Endothelial cell (in vitro differentiated cells): ENCODE data around the gene CADM1. TPM values are rescaled to one million over a fixed set of nuclear protein-coding genes. Genes with fewer than 3 reads are reported as not detected.

ENCODE experiments used
- DNase-seq: peaks from one replicate; pipeline ENCODE4 v3.0.0; 2021; ENCODE audit warnings: low spot score
- H3K27ac Mint-ChIP-seq: one replicate; pipeline ENCODE4 v1.8.0; 2021; ENCODE audit warnings: mixed read lengths, inconsistent platforms; ENCODE audit not compliant: unreplicated experiment
- H3K27me3 Mint-ChIP-seq: one replicate; pipeline ENCODE4 v1.8.0; 2021; ENCODE audit warnings: mild to moderate bottlenecking, moderate library complexity, mixed read lengths, inconsistent platforms; ENCODE audit not compliant: unreplicated experiment
- H3K36me3 Mint-ChIP-seq: one replicate; pipeline ENCODE4 v1.8.0; 2021; ENCODE audit warnings: mild to moderate bottlenecking, low read depth, mixed read lengths, inconsistent platforms; ENCODE audit not compliant: unreplicated experiment
- H3K4me1 Mint-ChIP-seq: one replicate; pipeline ENCODE4 v1.8.0; 2021; ENCODE audit warnings: mild to moderate bottlenecking, mixed read lengths, inconsistent platforms; ENCODE audit not compliant: unreplicated experiment
- H3K4me3 Mint-ChIP-seq: one replicate; pipeline ENCODE4 v1.8.0; 2021; ENCODE audit warnings: mild to moderate bottlenecking, mixed read lengths, inconsistent platforms; ENCODE audit not compliant: unreplicated experiment
- H3K9me3 Mint-ChIP-seq: one replicate; pipeline ENCODE4 v1.8.0; 2021; ENCODE audit warnings: mixed read lengths, inconsistent platforms; ENCODE audit not compliant: unreplicated experiment
- total RNA-seq: library from RNA; stranded (reverse); fragmentation: NEBNext Ultra II Directional; extraction: Animal tissue kit (Norgen Biotek cat#: 25700); gene quantifications from one replicate; pipeline ENCODE4 v1.2.1, GENCODE V29; 2021; ENCODE audit not compliant: unreplicated experiment
- TF ChIP-seq, protein P1 (sequence below): fragments of 200-600 bp; sonication (generic); IDR thresholded peaks from one replicate; pipeline ENCODE4 v1.5.0; 2021; ENCODE audit warnings: antibody characterized with exemption; ENCODE audit not compliant: unreplicated experiment

Gene CADM1
- total RNA-seq, 1 donor from 2014 or later = 65.5 TPM

DNA sequence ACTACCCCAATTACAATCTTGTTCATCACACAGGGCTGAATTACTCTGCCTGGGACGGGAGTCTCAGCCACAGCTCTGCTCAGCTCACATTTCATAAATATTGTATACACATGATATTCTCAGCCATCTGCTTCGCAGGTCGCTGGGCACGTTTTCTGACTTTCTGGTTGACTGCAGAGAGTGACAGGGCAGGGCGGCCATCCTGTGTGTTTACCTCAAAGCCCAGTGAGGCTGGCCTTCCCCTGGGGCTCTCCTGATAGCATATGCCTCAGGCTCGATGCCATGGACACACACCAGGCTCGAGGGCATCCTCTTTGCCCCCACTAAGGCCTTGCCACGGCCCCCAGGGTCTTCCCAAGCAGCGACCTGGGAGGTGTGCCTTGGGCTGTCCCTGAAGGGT is 345.0 kb downstream of the CADM1 start:
- no peaks in the 10 kb centered on the region for H3K4me1 Mint-ChIP-seq
- H3K4me3 Mint-ChIP-seq = no peak overlapping the region
- H3K36me3 Mint-ChIP-seq = no peaks in the 10 kb centered on the region
- no peaks in the 10 kb centered on the region for H3K9me3 Mint-ChIP-seq
- H3K27me3 Mint-ChIP-seq = peaks cover 2% of the 10 kb centered on the region
- DNase-seq = no peak
- TF ChIP-seq, protein P1, sequence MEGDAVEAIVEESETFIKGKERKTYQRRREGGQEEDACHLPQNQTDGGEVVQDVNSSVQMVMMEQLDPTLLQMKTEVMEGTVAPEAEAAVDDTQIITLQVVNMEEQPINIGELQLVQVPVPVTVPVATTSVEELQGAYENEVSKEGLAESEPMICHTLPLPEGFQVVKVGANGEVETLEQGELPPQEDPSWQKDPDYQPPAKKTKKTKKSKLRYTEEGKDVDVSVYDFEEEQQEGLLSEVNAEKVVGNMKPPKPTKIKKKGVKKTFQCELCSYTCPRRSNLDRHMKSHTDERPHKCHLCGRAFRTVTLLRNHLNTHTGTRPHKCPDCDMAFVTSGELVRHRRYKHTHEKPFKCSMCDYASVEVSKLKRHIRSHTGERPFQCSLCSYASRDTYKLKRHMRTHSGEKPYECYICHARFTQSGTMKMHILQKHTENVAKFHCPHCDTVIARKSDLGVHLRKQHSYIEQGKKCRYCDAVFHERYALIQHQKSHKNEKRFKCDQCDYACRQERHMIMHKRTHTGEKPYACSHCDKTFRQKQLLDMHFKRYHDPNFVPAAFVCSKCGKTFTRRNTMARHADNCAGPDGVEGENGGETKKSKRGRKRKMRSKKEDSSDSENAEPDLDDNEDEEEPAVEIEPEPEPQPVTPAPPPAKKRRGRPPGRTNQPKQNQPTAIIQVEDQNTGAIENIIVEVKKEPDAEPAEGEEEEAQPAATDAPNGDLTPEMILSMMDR = no peak
- H3K27ac Mint-ChIP-seq = no peak overlapping the region

DNA sequence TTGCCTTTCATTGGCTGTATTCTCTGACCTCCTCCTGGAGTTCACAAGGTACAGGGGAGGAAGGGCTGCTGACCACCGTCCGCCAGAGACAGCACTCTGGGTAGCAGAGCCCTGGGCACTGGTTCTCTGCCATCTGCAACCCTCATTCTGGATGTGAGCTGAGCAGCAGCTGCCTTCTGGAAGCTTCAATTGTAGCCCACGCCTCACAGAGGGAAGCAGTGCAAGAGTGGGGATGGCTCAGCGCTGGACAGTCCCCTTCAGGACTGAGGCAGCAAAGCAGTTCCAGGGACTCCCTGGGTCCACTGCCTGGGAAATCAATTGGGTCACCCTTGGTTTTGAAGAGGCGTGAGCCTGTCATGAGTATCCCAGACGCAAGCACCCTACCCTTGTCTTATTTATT is 346.2 kb downstream of the CADM1 start:
- no peaks in the 10 kb centered on the region for H3K4me1 Mint-ChIP-seq
- peaks cover 2% of the 10 kb centered on the region for H3K27me3 Mint-ChIP-seq
- TF ChIP-seq, protein P1 = no peak
- no peak for DNase-seq
- H3K4me3 Mint-ChIP-seq = no peak overlapping the region
- no peaks in the 10 kb centered on the region for H3K36me3 Mint-ChIP-seq
- no peak overlapping the region for H3K27ac Mint-ChIP-seq
- no peaks in the 10 kb centered on the region for H3K9me3 Mint-ChIP-seq

DNA sequence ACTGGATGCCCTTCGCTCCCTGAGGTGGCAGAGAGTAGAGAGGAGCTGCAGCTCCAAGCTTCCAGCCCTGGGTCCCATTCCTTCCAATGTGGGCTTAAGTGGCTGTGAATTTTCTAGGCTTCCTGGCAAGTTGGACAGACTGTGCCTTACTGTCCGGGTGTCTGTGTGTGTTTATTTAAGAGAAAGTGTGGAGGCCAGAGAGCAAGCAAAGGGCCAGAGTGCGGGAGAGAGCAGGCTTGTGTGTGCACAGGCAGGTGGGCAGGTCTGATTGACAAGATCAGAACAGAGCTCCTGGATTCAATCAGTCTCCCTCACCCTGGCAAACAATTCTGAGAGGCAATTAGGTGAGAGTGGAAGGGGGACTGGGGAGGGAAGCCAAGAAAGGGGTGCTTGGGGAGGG is 347.0 kb downstream of the CADM1 start:
- no peak for DNase-seq
- Mint-ChIP-seq H3K27ac (no peak overlapping the region), H3K9me3 (no peaks in the 10 kb centered on the region), H3K4me3 (no peak overlapping the region), H3K27me3 (peaks cover 2% of the 10 kb centered on the region), H3K4me1 (no peaks in the 10 kb centered on the region), H3K36me3 (no peaks in the 10 kb centered on the region)
- TF ChIP-seq, protein P1 = no peak

DNA sequence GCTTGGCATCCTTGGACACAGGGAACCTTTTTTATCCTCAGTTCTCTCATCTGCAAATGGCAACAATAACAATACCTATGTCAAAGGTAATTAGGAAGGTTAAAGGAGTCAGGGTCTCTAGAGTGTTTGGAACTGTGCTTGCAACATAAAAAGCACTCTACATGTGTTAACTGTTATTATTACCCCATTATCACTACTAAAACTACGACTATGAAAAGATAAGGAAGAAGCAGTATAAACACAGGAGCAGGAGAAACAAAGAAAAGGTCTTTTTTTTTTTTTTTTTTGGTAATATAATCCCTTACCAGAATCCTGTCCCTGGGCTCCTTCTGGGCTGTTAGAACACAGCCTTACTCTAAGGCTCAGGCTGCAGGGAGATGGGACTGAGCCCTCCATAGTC is 348.2 kb downstream of the CADM1 start:
- Mint-ChIP-seq H3K27me3 (peaks cover 2% of the 10 kb centered on the region), H3K27ac (no peak overlapping the region), H3K4me1 (no peaks in the 10 kb centered on the region), H3K4me3 (no peak overlapping the region), H3K36me3 (no peaks in the 10 kb centered on the region), H3K9me3 (no peaks in the 10 kb centered on the region)
- TF ChIP-seq, protein P1 = no peak
- DNase-seq = no peak

DNA sequence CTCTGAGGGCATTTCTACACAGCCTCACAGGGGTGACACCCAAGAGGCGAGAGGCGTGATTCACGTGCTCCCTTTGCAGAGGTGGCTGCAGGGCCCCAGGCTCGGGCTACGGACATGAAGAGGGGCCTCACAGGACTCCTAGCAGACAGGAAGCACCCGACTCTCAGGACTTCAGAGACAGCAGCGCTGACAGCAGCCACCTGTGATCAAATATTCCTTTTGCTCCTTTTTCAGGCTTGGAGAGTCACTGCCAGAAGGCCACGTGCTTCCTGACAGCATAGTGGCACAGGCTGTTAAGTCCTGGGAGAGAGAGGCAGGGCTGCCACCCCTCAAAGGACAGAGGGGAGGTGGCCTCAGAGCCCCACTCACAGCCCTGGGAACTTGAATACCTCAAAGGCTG is 348.9 kb downstream of the CADM1 start:
- H3K27me3 Mint-ChIP-seq = no peaks in the 10 kb centered on the region
- TF ChIP-seq, protein P1 = no peak
- no peak overlapping the region for H3K27ac Mint-ChIP-seq
- DNase-seq = no peak
- no peaks in the 10 kb centered on the region for H3K36me3 Mint-ChIP-seq
- no peak overlapping the region for H3K4me3 Mint-ChIP-seq
- no peaks in the 10 kb centered on the region for H3K9me3 Mint-ChIP-seq
- no peaks in the 10 kb centered on the region for H3K4me1 Mint-ChIP-seq
